Uterus (tissue), 4 donors: ENCODE results near the gene C16orf74. TPM values are rescaled to one million over a fixed set of nuclear protein-coding genes. Genes with fewer than 3 reads are reported as not detected.

ENCODE experiments used
- DNase-seq, 2 donors: peaks; one replicate each; pipeline ENCODE4 v3.0.0-alpha.2; 2019 to 2020
- H3K27ac ChIP-seq, 2 donors: fragments of 200-600 bp; sonication (generic); 1 replicate in 1 of 2; 2 replicates in 1 of 2; pipeline ENCODE4 v1.5.1; 2016 to 2018
- H3K27me3 ChIP-seq, 2 donors: fragments of 200-600 bp; sonication (generic); one replicate each; pipeline ENCODE4 v1.5.1; 2018 to 2019; ENCODE audit warnings: control low read depth in 1 of 2
- H3K36me3 ChIP-seq, 2 donors: fragments of 200-600 bp; sonication (generic); one replicate each; pipeline ENCODE4 v1.5.1; 2019; ENCODE audit warnings: control low read depth in 1 of 2
- H3K4me1 ChIP-seq, 2 donors: fragments of 200-600 bp; sonication (generic); one replicate each; pipeline ENCODE4 v1.5.1; 2018 to 2019; ENCODE audit warnings: control low read depth in 1 of 2
- H3K4me3 ChIP-seq, 2 donors: fragments of 200-600 bp; sonication (generic); 1 replicate in 1 of 2; 2 replicates in 1 of 2; pipeline ENCODE4 v1.5.1; 2018 to 2019; ENCODE audit warnings: mild to moderate bottlenecking in 1 of 2
- H3K9me3 ChIP-seq, 2 donors: fragments of 200-600 bp; sonication (generic); one replicate each; pipeline ENCODE4 v1.5.1; 2019; ENCODE audit warnings: control low read depth in 1 of 2
- POLR2A ChIP-seq, 2 donors: fragments of 450-650 bp; IDR thresholded peaks; one replicate each; pipeline ENCODE4 v1.6.1; 2016; ENCODE audit warnings: antibody characterized with exemption in 2 of 2, mild to moderate bottlenecking in 1 of 2, moderate library complexity in 1 of 2
- intact Hi-C: fragments of 100-400 bp; cut with DNase I; formaldehyde crosslinking; loops from one replicate; pipeline ENCODE4 v1.15.1; 2023; ENCODE audit warnings: low total_unique reads
- total RNA-seq, 4 donors: library from RNA; depleted of rRNA in 3 of 4; stranded (reverse); fragments of >200 nt in 3 of 4; gene quantifications; one replicate each; pipeline versions ENCODE4 v1.1.0 to v1.2.4, GENCODE V29; 2014 to 2023
- TF ChIP-seq, protein P1 (sequence below), 4 experiments: fragments of 200-600 bp in 2 of 4; fragments of 450-650 bp in 2 of 4; sonication (generic) in 2 of 4; IDR thresholded peaks; one replicate each; pipeline ENCODE4 v1.5.1; 2016 to 2019; ENCODE audit warnings: antibody characterized with exemption in 4 of 4, mild to moderate bottlenecking in 2 of 4, moderate library complexity in 1 of 4
- donor health status: DM: yes; HTN: yes; CAD: no.

C16orf74 gene
- total RNA-seq, 4 donors from 2014 or later, result 2.5 to 6.4 TPM; not detected in 2

DNA sequence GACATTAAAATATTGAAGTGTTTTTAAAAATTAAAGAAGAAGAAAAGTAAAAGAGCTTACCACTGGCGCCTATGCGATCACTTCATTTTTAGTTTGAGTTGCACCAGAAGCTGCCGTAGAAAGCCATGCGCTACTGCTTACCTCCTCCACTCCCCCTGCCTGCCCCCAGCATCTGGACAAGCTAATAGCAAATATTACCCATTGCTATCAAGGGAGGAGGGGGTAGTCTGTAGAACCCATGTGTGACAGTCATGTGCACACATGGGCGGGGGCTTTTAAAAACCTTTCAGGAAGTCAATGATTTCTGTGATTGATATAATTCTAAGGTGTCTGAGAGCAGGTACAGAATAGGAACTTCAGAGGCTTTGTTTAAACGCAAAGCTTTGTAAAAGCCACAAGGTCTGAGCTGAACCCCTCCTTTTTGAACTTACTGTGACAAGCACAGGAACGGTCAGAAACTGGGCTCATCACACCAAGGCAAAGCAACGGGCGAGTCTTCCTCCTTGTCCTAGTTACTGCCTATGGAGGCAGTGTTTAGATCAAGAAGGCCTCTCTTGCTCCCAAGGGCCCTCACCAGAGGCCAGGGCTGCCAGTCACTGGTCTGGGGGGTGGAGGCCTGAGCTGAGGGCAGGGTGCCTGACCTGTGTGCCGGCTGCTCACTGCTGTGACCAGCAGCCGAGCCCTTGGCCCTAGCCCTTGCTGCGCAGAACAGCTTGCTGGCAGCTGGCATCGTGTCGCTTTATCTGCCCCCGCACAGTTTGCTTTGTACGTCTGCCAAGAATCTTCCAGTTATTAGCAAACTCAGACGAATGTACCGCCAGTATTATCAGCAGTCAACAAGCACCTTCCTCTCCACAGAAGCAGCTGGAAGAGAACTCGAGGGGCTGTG, 77.1 kb downstream of the C16orf74 start:
- no peak for DNase-seq
- intact Hi-C loops, result no loop called here
- no peaks in the 10 kb centered on the region for H3K27me3 ChIP-seq
- H3K27ac ChIP-seq, result no peak overlapping the region
- no peaks in the 10 kb centered on the region for H3K36me3 ChIP-seq
- TF ChIP-seq, protein P1, sequence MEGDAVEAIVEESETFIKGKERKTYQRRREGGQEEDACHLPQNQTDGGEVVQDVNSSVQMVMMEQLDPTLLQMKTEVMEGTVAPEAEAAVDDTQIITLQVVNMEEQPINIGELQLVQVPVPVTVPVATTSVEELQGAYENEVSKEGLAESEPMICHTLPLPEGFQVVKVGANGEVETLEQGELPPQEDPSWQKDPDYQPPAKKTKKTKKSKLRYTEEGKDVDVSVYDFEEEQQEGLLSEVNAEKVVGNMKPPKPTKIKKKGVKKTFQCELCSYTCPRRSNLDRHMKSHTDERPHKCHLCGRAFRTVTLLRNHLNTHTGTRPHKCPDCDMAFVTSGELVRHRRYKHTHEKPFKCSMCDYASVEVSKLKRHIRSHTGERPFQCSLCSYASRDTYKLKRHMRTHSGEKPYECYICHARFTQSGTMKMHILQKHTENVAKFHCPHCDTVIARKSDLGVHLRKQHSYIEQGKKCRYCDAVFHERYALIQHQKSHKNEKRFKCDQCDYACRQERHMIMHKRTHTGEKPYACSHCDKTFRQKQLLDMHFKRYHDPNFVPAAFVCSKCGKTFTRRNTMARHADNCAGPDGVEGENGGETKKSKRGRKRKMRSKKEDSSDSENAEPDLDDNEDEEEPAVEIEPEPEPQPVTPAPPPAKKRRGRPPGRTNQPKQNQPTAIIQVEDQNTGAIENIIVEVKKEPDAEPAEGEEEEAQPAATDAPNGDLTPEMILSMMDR (IDR thresholded peaks at IDR 0.05), result no peak
- no peak for TF ChIP-seq POLR2A (IDR thresholded peaks at IDR 0.05)
- no peaks in the 10 kb centered on the region for H3K4me1 ChIP-seq
- no peak overlapping the region for H3K4me3 ChIP-seq
- H3K9me3 ChIP-seq, result no peaks in the 10 kb centered on the region

GRCh38 chr16:85670840-85671239, 80.1 kb downstream of the C16orf74 start:
- intact Hi-C loops, result no loop called here
- no peak for DNase-seq
- Histone ChIP-seq H3K9me3 (no peaks in the 10 kb centered on the region), H3K4me1 (no peaks in the 10 kb centered on the region), H3K36me3 (no peaks in the 10 kb centered on the region), H3K27ac (no peak overlapping the region), H3K4me3 (no peak overlapping the region), H3K27me3 (no peaks in the 10 kb centered on the region)
- TF ChIP-seq POLR2A (IDR thresholded peaks at IDR 0.05), result no peak

DNA sequence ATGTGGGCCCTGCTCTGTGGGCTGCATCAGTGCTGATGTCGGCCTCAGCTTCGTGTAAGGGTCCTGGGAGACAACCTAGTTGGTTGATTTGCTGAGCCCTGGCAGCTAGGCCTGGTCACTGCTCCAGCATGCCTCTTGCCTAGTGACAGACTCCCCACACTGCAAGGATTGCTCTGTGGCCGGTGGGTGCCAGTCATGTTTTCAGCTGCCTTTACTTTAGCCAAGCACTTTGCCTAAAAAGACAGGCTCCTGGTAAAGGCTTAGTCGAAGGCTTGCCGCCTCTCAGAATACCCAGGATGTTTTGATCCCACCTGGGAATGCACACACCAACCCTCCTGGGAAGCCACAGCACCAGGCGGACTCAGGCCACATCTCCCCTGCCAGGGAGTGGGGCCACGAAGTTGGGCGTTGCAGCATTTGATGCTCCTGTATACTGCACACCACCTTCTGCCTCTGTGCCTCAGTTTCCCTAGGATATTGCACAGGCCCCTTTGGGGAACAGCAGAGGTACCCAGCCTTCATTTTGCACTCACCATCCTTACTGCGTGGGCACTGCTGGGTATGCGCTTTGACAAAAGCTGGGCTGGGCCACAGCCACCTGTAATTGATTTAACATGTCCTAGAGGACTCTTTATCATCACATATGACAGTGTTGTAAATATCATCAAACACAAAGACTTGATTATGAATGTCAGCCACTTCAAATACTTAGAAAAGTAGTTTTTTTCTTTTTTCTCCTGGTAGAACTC, 82.0 kb downstream of the C16orf74 start:
- H3K4me1 ChIP-seq, result no peaks in the 10 kb centered on the region
- H3K4me3 ChIP-seq, result no peak overlapping the region
- intact Hi-C loops, result no loop called here
- TF ChIP-seq, protein P1 (IDR thresholded peaks at IDR 0.05), result no peak
- no peak for TF ChIP-seq POLR2A (IDR thresholded peaks at IDR 0.05)
- H3K36me3 ChIP-seq, result no peaks in the 10 kb centered on the region
- DNase-seq, result no peak
- H3K9me3 ChIP-seq, result no peaks in the 10 kb centered on the region
- H3K27ac ChIP-seq, result no peak overlapping the region
- H3K27me3 ChIP-seq, result no peaks in the 10 kb centered on the region

DNA sequence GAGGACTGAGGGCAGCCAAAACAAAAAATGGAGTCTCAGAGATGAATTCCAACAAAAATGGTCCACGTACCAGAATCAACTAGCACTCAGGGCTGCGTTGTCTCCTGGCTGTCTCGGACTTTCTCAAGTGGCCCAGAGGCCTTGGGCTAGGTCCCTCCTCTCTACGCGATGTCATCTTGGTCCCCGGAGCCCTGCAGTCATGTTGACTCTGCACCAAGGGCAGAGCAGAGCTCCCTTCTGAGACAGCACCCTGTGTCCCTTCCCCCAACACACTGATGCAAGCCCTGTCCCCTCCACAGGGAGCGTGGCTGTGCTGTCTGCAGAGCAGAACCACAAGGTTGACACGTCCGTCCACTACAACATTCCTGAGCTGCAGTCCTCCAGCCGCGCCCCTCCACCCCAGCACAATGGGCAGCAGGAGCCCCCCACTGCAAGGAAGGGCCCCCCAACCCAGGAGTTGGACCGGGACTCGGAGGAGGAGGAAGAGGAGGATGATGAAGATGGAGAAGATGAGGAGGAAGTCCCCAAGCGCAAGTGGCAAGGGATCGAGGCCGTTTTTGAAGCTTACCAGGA, 83.0 kb downstream of the C16orf74 start:
- DNase-seq, result no peak
- H3K27me3 ChIP-seq, result no peaks in the 10 kb centered on the region
- no peaks in the 10 kb centered on the region for H3K4me1 ChIP-seq
- no peaks in the 10 kb centered on the region for H3K9me3 ChIP-seq
- H3K36me3 ChIP-seq, result no peaks in the 10 kb centered on the region
- no peak overlapping the region for H3K27ac ChIP-seq
- H3K4me3 ChIP-seq, result no peak overlapping the region
- intact Hi-C loops, result no loop called here
- TF ChIP-seq, protein P1 (IDR thresholded peaks at IDR 0.05), result no peak

GRCh38 chr16:85667261-85667660, 83.6 kb downstream of the C16orf74 start:
- DNase-seq, result no peak
- no peaks in the 10 kb centered on the region for H3K4me1 ChIP-seq
- no peaks in the 10 kb centered on the region for H3K27me3 ChIP-seq
- no peak overlapping the region for H3K27ac ChIP-seq
- no peaks in the 10 kb centered on the region for H3K9me3 ChIP-seq
- intact Hi-C loops, result no loop called here
- H3K36me3 ChIP-seq, result no peaks in the 10 kb centered on the region
- no peak overlapping the region for H3K4me3 ChIP-seq
- no peak for TF ChIP-seq POLR2A (IDR thresholded peaks at IDR 0.05)

- DNase-seq, result no peak
These were observed 85.0 kb downstream of the C16orf74 start for GRCh38 chr16:85665929-85666328.

More at GRCh38 chr16:85665929-85666328, 85.0 kb downstream of the C16orf74 start:
- TF ChIP-seq, protein P1 (IDR thresholded peaks at IDR 0.05), result no peak
- TF ChIP-seq POLR2A (IDR thresholded peaks at IDR 0.05), result no peak
- intact Hi-C loops, result no loop called here
- H3K27me3 ChIP-seq, result no peaks in the 10 kb centered on the region
- H3K4me3 ChIP-seq, result no peak overlapping the region
- no peaks in the 10 kb centered on the region for H3K9me3 ChIP-seq
- no peaks in the 10 kb centered on the region for H3K4me1 ChIP-seq
- no peaks in the 10 kb centered on the region for H3K36me3 ChIP-seq
- no peak overlapping the region for H3K27ac ChIP-seq
